GM19240 (cell line): ENCODE data around the gene HSBP1L1.

Source experiments
- DNase-seq: peaks from one replicate; pipeline ENCODE4 v3.0.0; 2011; ENCODE audit warnings: low spot score; ENCODE audit not compliant: insufficient read length

Gene HSBP1L1

DNA sequence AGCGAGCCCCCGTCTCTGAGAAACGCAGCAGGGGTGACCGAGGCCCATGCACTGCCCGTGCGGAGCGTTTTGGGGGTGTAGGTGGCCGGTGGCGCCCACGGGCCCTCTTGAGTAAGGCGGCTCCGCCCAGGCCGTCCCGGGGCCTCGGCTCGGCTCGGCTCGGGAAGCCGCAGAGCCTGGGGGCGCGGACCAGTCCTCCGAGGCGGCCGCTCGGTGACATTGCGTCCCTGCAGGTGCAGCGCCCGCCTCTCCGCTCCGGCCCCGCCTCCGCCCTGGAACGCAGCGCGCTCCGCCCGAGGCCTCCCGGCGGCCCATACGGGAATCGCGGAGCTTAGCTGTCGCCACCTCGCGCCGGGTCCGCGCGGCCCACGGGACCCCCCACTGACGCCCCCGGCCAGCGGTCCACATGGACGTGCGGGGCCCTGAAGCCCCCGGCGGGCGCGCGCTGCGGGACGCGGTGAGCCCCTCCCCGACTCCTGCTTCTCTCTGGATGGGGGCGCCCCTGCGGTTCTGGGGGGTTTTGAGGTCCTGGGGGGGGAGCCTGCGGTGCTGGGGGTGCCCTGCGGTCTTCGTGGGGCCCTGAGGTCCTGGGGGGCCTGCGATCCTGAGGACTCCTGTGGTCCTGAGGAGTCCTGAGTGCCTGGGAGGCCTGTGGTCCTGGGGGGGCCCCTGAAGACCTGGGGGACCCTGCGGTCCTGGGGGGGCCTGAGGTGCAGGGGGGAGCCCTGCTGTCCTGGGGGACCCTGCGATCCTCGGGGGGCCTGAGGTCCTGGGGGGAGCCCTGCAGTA lies at the start of gene HSBP1L1:
HSBP1L1 (plus strand) TSS at position 314 of the 789 bp plus-strand sequence; CDS start at position 407, 93 bp downstream.
- no peak for DNase-seq

- DNase-seq: no peak
Measured at GRCh38 chr18:79915161-79916127, 49.0 kb upstream of the HSBP1L1 start.

DNA sequence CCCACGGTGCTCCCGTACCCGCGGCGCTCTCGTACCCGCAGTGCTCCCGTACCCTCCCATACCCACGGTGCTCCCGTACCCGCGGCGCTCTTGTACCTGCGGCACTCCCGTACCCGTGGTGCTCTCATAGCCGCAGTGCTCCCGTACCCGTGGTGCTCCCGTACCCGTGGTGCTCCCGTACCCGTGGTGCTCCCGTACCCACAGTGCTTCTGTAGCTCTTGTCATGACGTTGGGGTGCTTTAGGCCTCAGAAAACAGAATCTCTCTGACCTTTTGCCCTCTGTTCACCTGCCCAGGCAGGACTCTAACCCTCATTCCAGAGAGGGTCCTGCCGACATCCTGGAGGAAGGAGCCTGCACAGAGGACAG lies 48.3 kb upstream of the HSBP1L1 start:
- DNase-seq: no peak

DNA sequence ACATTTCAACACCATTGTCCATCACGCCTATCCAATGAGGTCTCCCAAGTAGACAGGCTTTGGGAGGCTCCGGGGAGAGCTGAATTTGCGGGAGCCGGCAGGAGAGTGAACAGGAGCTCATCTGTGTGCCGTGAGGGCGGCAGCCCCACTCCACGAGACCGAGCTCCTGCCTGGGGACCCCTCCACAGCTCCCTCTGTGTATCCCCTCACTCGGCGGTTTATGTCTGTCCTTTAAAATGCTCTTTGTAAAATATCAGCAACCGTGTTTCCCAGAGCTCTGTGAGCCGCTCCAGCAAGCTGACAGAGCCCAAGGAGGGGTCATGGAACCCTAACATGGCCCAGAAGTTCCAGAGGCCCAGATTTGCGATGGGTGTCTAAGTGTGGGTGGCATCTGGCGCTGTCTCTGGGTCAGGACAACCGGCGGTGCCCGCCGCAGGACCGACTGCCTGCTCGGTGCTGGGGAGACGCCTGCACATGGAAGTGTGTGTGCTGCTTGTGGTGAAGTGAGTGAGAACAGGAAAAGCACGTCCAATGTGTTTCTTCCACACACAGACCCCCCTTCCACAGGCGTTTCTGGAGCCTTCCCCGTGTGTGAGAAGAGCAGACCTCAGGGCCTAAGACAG lies 47.8 kb upstream of the HSBP1L1 start:
- no peak for DNase-seq

DNA sequence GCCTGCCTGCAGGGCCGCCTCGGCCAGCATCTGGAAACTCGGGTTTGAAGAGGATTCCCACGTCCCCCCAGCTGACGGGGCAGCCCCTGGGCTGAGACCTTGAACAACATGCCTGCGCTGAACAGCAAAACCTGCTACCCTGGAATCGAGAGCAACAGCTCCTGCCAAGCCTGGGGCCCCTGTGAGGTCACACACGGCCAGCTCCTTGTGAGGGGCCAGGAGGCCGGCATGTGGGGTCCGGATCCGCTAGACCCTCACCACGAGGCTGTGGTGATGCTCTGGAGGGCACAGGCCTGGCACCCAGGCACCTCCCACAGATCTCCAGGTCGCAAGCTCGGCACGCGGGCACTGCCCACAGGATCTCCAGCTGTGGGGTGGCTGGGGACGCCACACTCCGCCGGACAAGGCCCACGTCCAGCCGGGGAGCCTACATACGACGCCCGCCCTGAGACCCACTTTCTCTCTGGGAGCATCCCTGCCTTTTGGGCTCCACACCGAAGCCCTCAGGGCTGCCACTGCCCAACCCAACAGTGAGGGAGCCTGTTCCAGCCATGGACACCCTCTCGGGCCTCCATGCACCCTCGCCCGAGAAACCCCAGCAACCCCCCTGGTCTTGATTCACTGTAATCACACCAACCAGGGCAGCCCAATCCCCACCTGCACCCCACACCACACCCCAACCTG lies 47.1 kb upstream of the HSBP1L1 start:
- no peak for DNase-seq

DNA sequence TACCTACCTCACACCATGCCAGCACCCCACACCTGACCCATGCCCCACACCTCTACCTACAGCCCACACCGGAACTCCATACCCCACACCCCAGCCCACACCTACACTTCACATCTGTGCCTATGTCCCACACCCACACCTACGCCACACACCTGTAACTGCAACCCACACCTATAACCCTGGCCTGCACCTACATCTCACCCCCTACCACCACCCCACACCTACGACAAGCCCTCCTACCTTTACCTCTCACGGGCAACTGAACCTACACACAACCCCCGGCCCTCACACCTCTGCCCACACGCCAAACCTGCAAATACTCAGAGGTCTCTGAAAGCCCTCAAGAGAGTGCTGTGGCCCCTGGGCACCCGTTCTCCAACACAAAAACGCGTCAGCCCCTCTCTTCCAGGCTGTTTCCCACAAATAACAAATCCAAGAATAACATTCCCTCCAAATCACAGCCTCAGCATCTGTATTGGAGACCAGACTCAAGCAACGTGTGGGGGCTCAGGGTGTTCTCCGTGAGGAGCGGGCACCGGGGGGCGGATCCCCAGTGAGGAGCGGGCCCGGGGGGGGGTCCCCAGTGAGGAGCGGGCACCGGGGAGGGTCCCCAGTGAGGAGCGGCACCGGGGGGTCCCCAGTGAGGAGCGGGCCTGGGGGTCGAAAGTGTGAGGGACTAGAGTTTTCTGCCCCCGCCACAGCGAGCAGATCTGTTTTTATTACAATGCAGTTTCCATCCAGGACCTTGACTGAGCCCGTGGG lies 46.4 kb upstream of the HSBP1L1 start:
- no peak for DNase-seq

DNA sequence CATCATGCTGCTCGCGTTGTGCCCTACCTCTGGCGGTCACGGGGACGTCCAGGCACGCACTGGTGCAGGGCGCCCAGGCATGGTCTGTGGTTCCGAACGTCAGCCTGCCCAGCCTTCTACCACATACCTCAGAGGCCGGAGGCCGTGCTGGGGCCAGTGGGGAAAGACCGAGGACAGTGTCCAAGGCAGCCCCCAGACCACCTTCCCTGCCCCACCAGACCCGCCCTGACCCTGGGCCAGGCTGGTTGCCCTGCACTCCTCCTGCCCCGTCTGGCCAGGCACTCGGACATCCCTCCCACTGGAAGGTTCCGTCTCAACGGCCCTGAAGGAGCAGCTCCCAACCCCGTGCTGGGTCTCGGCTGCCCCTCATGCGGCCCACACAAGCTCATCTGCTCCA lies 45.8 kb upstream of the HSBP1L1 start:
- DNase-seq: no peak

DNA sequence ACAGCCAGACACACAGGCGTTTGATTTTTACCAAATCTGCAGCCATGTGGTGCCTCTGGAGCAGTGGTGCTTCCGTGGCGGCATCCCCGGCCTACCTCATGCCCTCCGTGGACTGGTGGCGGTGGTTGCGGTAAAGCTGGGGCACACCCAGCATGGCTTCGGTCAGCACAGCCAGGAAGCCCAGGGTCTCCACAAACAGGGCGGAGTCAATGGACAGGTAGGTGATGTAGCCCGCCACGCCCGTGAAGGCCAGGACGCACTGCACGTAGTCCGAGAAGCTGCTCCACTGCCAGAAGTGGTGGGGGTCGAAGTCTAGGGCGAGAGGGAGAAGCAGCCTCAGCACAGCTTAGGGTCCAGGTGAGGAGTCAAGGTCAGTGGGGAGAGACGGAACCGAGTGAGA lies 45.4 kb upstream of the HSBP1L1 start:
- DNase-seq: no peak

- no peak for DNase-seq
Measured at GRCh38 chr18:79921984-79922965, 42.2 kb upstream of the HSBP1L1 start.

- DNase-seq: no peak
Measured at GRCh38 chr18:79922971-79923411, 41.5 kb upstream of the HSBP1L1 start.

DNA sequence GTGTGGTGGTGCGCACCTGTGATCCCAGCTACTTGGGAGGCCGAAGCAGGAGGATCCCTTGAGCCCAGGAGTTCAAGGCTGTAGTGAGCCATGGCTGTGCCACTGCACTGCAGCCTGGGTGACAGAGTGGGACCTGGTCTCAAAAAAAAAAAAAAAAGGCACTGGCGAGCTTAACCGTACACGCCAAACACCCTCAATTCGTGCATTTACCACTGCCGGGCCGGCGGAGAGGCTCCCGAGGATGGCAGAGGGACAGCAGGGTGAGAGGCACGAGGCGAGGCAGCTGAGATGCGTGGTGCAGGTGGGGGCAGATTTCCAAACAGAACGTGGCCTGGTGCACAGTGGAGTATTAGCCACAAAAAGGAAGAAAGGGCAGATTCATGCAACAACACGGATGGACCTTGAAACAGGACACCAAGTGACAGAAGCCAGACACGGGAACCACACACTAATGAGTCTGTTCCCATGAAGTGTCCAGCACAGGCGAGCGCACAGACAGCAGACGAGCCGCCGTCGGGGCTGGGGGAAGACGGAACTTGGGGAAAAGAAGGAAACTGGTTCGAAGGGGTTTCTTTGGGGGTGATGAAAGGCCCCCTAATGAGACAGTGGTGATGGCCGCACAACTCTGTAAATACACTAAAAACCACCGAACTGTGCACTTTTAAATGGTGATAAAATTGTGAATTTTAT lies 40.4 kb upstream of the HSBP1L1 start:
- DNase-seq: no peak

DNA sequence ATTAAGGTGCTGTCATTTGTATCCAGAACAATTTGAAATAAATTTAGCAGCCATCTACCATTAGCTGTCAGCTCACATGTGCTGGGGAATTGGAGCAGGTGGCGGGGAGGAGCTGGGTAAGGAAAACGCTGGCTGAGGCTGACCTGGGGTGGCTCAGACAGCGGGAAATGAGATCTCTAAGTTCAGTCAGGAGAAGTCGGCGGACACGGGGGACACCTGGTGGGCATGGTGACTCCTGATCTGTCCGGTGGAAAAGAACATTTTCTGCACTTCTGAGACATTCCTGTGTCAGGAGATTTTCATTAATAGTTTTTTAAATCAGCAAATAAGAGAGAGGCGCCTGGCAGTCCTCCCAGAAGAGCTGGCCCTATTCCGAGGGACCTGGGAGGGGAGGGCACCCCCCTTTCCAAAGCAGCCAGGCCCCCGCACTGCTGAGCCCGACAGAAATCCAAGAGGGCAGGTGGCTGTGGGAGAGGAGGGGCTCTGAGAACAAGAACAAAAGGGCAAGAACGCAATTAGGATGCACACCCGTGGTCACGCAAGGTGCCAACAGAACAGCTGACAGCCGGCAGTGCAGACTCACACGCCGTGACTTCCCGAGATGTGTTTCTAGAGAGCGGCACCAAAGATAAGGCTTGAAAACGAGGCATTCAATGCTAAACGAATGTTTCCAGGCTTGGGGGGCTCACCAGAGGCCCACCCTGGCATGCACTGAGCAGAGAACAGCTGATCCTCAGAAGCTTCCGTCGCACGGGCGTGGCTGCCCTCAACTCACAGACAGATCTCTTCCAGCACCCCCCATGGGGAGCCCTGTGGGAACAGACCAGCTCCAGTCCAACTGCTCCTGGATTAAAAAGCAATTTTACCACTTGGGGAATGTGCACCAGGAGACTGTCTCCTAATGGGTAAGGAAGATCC lies 39.4 kb upstream of the HSBP1L1 start:
- no peak for DNase-seq

GRCh38 chr18:79926306-79926705 lies 38.1 kb upstream of the HSBP1L1 start:
- DNase-seq: no peak

DNA sequence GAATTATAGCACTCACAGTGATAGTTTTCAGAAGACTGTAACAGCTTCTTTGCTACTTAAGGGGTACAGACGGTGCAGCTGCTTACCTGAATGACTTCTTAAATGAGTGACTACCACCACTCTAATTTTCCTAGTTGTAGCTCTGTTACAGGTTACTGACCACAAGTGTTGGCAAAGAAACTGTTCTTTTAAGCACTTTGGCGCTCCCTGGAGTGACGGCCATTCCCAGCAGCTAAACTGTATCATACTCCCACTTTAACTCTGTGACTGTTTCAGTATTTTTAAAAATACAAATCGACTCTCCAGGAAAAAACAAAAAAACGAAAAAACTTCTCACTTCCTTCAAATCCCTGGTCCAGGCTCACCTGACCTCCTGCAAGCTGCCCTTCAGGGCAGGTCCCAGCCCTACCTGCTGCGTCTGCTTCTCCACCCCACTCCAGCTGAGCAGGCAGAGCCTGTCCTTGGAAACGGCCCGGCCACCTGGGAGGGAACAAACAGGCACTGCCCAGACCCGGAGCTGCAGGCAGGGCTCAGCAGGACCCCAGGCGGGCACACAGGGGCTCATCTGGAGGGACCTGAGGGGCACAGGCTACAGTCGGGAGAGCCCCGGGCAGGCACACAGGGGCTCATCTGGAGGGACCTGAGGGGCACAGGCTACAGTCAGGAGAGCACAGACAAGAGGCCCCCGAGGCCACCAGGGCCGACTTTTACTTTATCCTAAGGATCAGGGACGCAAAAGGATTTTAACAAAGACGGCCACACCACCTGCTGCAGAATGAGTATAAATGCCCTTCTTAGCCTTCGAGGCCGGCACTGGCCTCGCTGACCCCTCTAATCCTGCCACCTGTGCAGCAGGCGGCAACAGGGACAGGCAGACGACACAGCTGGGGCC lies 37.5 kb upstream of the HSBP1L1 start:
- no peak for DNase-seq

- no peak for DNase-seq
Measured at GRCh38 chr18:79927607-79928562, 36.6 kb upstream of the HSBP1L1 start.

DNA sequence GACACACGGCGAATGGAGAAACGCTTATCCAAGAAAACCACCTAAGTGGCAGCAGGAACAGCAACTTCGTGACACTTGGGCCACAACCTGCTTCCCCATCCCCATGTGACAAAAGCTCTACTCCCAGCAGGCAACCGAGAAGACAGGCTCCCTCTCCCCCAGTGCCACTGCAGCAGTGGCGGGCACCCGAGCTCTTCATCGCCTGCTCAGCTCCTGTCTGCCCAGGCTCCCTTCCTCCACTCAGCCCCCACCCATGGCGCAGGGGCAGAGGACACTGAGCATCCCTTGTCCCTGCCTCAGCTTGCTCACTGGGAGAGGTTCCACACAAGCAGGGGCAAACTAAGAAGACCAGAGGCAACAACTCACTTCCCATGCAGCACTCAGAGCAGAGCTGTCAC lies 35.9 kb upstream of the HSBP1L1 start:
- no peak for DNase-seq
